Neuronal stem cell (in vitro differentiated cells): ENCODE data around the gene UQCR11.

Source experiments
- DNase-seq: peaks from one replicate; pipeline ENCODE4 v3.0.0-alpha.2; 2013; ENCODE audit warnings: low spot score
- H2AFZ ChIP-seq: one replicate; pipeline ENCODE4 v1.6.1; 2013; ENCODE audit warnings: mild to moderate bottlenecking, low read length, inconsistent platforms
- H2AK5ac ChIP-seq: 2 replicates; pipeline ENCODE4 v1.6.1; 2013; ENCODE audit warnings: low read depth, mild to moderate bottlenecking, inconsistent platforms, low read length, moderate library complexity, mixed read lengths
- H2BK120ac ChIP-seq: 2 replicates; pipeline ENCODE4 v1.6.1; 2013; ENCODE audit warnings: low read depth, mild to moderate bottlenecking, inconsistent platforms, low read length, moderate library complexity, mixed read lengths
- H2BK12ac ChIP-seq: one replicate; pipeline ENCODE4 v1.6.1; 2013; ENCODE audit warnings: low read length, inconsistent platforms
- H2BK15ac ChIP-seq: 2 replicates; pipeline ENCODE4 v1.6.1; 2013; ENCODE audit warnings: mild to moderate bottlenecking, low read length, inconsistent platforms, mixed read lengths
- H2BK5ac ChIP-seq: one replicate; pipeline ENCODE4 v1.6.1; 2013; ENCODE audit warnings: inconsistent platforms, mild to moderate bottlenecking, low read length, moderate library complexity
- H3K14ac ChIP-seq: one replicate; pipeline ENCODE4 v1.6.1; 2013; ENCODE audit warnings: low read length, inconsistent platforms
- H3K18ac ChIP-seq: 2 replicates; pipeline ENCODE4 v1.6.1; 2013; ENCODE audit warnings: low read length, inconsistent platforms
- H3K23ac ChIP-seq: 2 replicates; pipeline ENCODE4 v1.6.1; 2013; ENCODE audit warnings: low read depth, mild to moderate bottlenecking, mixed read lengths, low read length, inconsistent platforms; ENCODE audit not compliant: poor library complexity
- H3K27ac ChIP-seq: replicated peaks from 3 replicates; pipeline ENCODE4 v1.5.1; 2013; ENCODE audit warnings: low read length, inconsistent platforms
- H3K27me3 ChIP-seq, 3 experiments: 2 replicates each; pipeline ENCODE4 v1.6.1; 2013; ENCODE audit warnings: low read length in 3 of 3, mild to moderate bottlenecking in 2 of 3, inconsistent platforms in 1 of 3, low read depth in 1 of 3, mixed read lengths in 1 of 3, moderate library complexity in 1 of 3; ENCODE audit not compliant: control insufficient read depth in 3 of 3, insufficient read depth in 3 of 3
- H3K36me3 ChIP-seq, 2 donors: replicated peaks in 1 of 2; 2 replicates each; pipeline ENCODE4 v1.6.1; 2013; ENCODE audit warnings: low read length in 2 of 2; ENCODE audit not compliant: control insufficient read depth in 2 of 2, insufficient read depth in 2 of 2
- H3K4ac ChIP-seq: 2 replicates; pipeline ENCODE4 v1.6.1; 2013; ENCODE audit warnings: inconsistent platforms, mild to moderate bottlenecking, low read length, moderate library complexity
- H3K4me1 ChIP-seq, 2 donors: 1 replicate in 1 of 2; 2 replicates in 1 of 2; pipeline ENCODE4 v1.6.1; 2013; ENCODE audit warnings: low read length in 2 of 2, low read depth in 1 of 2; ENCODE audit not compliant: control insufficient read depth in 2 of 2, insufficient read depth in 1 of 2
- H3K4me2 ChIP-seq: one replicate; pipeline ENCODE4 v1.6.1; 2013; ENCODE audit warnings: mild to moderate bottlenecking, low read length, inconsistent platforms; ENCODE audit not compliant: insufficient read depth, poor library complexity, severe bottlenecking
- H3K4me3 ChIP-seq, 2 donors: 2 replicates each; pipeline ENCODE4 v1.5.1; 2013; ENCODE audit warnings: low read length in 2 of 2, mild to moderate bottlenecking in 2 of 2, inconsistent platforms in 1 of 2, moderate library complexity in 1 of 2
- H3K79me1 ChIP-seq: one replicate; pipeline ENCODE4 v1.6.1; 2013; ENCODE audit warnings: low read depth, mild to moderate bottlenecking, inconsistent platforms, low read length, moderate library complexity
- H3K9ac ChIP-seq: one replicate; pipeline ENCODE4 v1.6.1; 2013; ENCODE audit warnings: mild to moderate bottlenecking, low read depth, low read length, inconsistent platforms; ENCODE audit not compliant: poor library complexity
- H3K9me3 ChIP-seq, 2 donors: replicated peaks in 1 of 2; 2 replicates each; pipeline versions ENCODE3 to v1.6.1; 2013; ENCODE audit warnings: low read length in 2 of 2, mild to moderate bottlenecking in 2 of 2, inconsistent platforms in 1 of 2, low read depth in 1 of 2, mixed read lengths in 1 of 2, moderate library complexity in 1 of 2; ENCODE audit not compliant: control insufficient read depth in 2 of 2, insufficient read depth in 1 of 2
- H4K8ac ChIP-seq: one replicate; pipeline ENCODE4 v1.6.1; 2013; ENCODE audit warnings: low read depth, mild to moderate bottlenecking, inconsistent platforms, low read length, moderate library complexity
- H4K91ac ChIP-seq: one replicate; pipeline ENCODE4 v1.6.1; 2013; ENCODE audit warnings: low read length, low read depth, mild to moderate bottlenecking, inconsistent platforms; ENCODE audit not compliant: poor library complexity
- WGBS, 2 donors: extraction: QIAGEN DNeasy Blood & Tissue Kit; methylation state at CpG; one replicate each; pipeline ENCODE4 v1.1.7; 2013; ENCODE audit warnings: missing lambda C conversion rate in 2 of 2, mixed read lengths in 1 of 2; ENCODE audit not compliant: insufficient read length in 2 of 2, insufficient replicate concordance in 1 of 2; ENCODE audit errors: extremely low coverage in 2 of 2; 5-methylcytosine and 5-hydroxymethylcytosine counted together

UQCR11 gene

GRCh38 chr19:1627194-1627593 lies 21.9 kb upstream of the UQCR11 start:
- Histone ChIP-seq H3K9ac (no peak overlapping the region), H3K79me1 (peaks cover 45% of the 10 kb centered on the region), H3K4me2 (no peak overlapping the region), H2AK5ac (no peak overlapping the region), H2BK120ac (no peak overlapping the region), H3K27me3 (no peaks in the 10 kb centered on the region), H3K36me3 (peaks cover 47 to 79% of the 10 kb centered on the region in 2 donors), H3K4me1 (no peaks in the 10 kb centered on the region), H3K23ac (no peak overlapping the region), H4K91ac (no peak overlapping the region), H2BK12ac (no peak overlapping the region), H3K27ac (no peak overlapping the region), H3K14ac (no peak overlapping the region), H3K4me3 (no peak overlapping the region), H4K8ac (no peak overlapping the region), H3K4ac (no peak overlapping the region), H2AFZ (no peak overlapping the region), H3K9me3 (no peaks in the 10 kb centered on the region), H2BK15ac (no peak overlapping the region), H3K18ac (peak overlapping the region; percentile 5), H2BK5ac (no peak overlapping the region)
- no peak for DNase-seq
- WGBS, 2 donors: no CpG with 5 or more reads among the region's 17 CpGs

- H4K8ac ChIP-seq: no peak overlapping the region
- peaks cover 44 to 78% of the 10 kb centered on the region in 2 donors for H3K36me3 ChIP-seq
- H3K23ac ChIP-seq: peak overlapping the region; percentile 20
- H3K9ac ChIP-seq: no peak overlapping the region
- no peaks in the 10 kb centered on the region for H3K9me3 ChIP-seq
- no CpG with 5 or more reads among the region's 32 CpGs for WGBS, 2 donors
- H3K27ac ChIP-seq: no peak overlapping the region
- no peak overlapping the region for H2AFZ ChIP-seq
- no peak for DNase-seq
- no peak overlapping the region for H2BK5ac ChIP-seq
- H2BK12ac ChIP-seq: peak overlapping the region; percentile 22
- no peak overlapping the region for H3K4me3 ChIP-seq
- H2BK120ac ChIP-seq: no peak overlapping the region
- no peak overlapping the region for H2BK15ac ChIP-seq
- H3K4me1 ChIP-seq: no peaks in the 10 kb centered on the region
- no peak overlapping the region for H3K14ac ChIP-seq
- no peak overlapping the region for H2AK5ac ChIP-seq
- no peak overlapping the region for H3K4ac ChIP-seq
- no peaks in the 10 kb centered on the region for H3K27me3 ChIP-seq
- H3K79me1 ChIP-seq: peaks cover 44% of the 10 kb centered on the region
- peak overlapping the region; percentile 38 for H3K18ac ChIP-seq
- no peak overlapping the region for H4K91ac ChIP-seq
- H3K4me2 ChIP-seq: no peak overlapping the region
Observed at GRCh38 chr19:1626417-1627010, 21.3 kb upstream of the UQCR11 start.

- Histone ChIP-seq H2BK120ac (no peak overlapping the region), H4K91ac (no peak overlapping the region), H3K23ac (no peak overlapping the region), H2AK5ac (no peak overlapping the region), H3K18ac (no peak overlapping the region), H3K14ac (no peak overlapping the region), H3K27me3 (no peaks in the 10 kb centered on the region), H3K27ac (no peak overlapping the region), H3K9me3 (no peaks in the 10 kb centered on the region), H3K79me1 (peaks cover 37% of the 10 kb centered on the region), H3K9ac (no peak overlapping the region), H4K8ac (no peak overlapping the region), H2BK15ac (no peak overlapping the region), H3K36me3 (peaks cover 57 to 80% of the 10 kb centered on the region in 2 donors), H3K4me2 (no peak overlapping the region), H2AFZ (no peak overlapping the region), H3K4ac (no peak overlapping the region), H2BK12ac (no peak overlapping the region), H3K4me1 (no peaks in the 10 kb centered on the region), H3K4me3 (no peak overlapping the region), H2BK5ac (no peak overlapping the region)
- WGBS, 2 donors: no CpG with 5 or more reads among the region's 23 CpGs
- DNase-seq: peak; percentile 41
Observed at GRCh38 chr19:1624458-1624857, 19.2 kb upstream of the UQCR11 start.

GRCh38 chr19:1622541-1622940 lies 17.3 kb upstream of the UQCR11 start:
- no CpG with 5 or more reads among the region's 5 CpGs for WGBS, 2 donors
- H3K4me2 ChIP-seq: no peak overlapping the region
- no peak overlapping the region for H3K18ac ChIP-seq
- no peak overlapping the region for H2BK12ac ChIP-seq
- H3K79me1 ChIP-seq: peaks cover 41% of the 10 kb centered on the region
- H3K23ac ChIP-seq: no peak overlapping the region
- no peak overlapping the region for H3K27ac ChIP-seq
- no peak overlapping the region for H2AK5ac ChIP-seq
- no peak overlapping the region for H3K9ac ChIP-seq
- peaks cover 0 to 2% of the 10 kb centered on the region in 2 donors for H3K9me3 ChIP-seq
- peaks cover 74 to 98% of the 10 kb centered on the region in 2 donors for H3K36me3 ChIP-seq
- no peak overlapping the region for H4K91ac ChIP-seq
- no peak overlapping the region for H2BK120ac ChIP-seq
- DNase-seq: no peak
- no peak overlapping the region for H2BK15ac ChIP-seq
- no peak overlapping the region for H2BK5ac ChIP-seq
- no peak overlapping the region for H3K4me3 ChIP-seq
- no peaks in the 10 kb centered on the region for H3K27me3 ChIP-seq
- no peak overlapping the region for H3K14ac ChIP-seq
- H3K4ac ChIP-seq: no peak overlapping the region
- H3K4me1 ChIP-seq: no peaks in the 10 kb centered on the region
- no peak overlapping the region for H2AFZ ChIP-seq
- no peak overlapping the region for H4K8ac ChIP-seq
